ENCODE data around the gene GASK1A.

DNA sequence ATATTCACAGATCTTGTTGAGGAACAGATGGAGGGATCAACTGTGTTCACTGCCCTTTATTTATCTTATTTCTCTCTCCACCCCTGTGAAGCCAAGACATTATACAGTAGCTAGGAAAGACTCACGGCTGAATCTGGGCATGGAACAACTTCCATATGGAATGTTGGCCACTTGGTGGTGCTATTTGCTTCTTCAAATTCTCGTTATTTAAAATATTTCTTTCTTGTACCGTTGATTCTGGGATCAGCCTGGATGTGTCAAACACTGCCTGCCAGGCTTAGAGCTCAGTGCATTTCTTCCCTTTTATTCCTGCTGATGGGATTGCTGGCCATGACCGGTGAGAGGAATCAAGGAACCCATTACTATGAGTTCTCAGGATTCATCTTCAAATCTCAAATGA lies 17.5 kb upstream of the GASK1A start:
- TF ChIP-seq, protein P1, sequence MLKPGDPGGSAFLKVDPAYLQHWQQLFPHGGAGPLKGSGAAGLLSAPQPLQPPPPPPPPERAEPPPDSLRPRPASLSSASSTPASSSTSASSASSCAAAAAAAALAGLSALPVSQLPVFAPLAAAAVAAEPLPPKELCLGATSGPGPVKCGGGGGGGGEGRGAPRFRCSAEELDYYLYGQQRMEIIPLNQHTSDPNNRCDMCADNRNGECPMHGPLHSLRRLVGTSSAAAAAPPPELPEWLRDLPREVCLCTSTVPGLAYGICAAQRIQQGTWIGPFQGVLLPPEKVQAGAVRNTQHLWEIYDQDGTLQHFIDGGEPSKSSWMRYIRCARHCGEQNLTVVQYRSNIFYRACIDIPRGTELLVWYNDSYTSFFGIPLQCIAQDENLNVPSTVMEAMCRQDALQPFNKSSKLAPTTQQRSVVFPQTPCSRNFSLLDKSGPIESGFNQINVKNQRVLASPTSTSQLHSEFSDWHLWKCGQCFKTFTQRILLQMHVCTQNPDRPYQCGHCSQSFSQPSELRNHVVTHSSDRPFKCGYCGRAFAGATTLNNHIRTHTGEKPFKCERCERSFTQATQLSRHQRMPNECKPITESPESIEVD (tag by site-specific recombination; IDR thresholded peaks at IDR 0.05) = no peak
- TF ChIP-seq ZNF121 (tag by site-specific recombination; IDR thresholded peaks at IDR 0.05) (no peak), ZNF24 (tag by site-specific recombination; IDR thresholded peaks at IDR 0.05) (no peak), ZNF558 (tag by site-specific recombination; IDR thresholded peaks at IDR 0.05) (no peak), ZNF302 (tag by site-specific recombination; IDR thresholded peaks at IDR 0.05; ENCODE audit: low read depth) (no peak), ZBTB8A (tag by site-specific recombination; IDR thresholded peaks at IDR 0.05) (no peak)
- TF ChIP-seq, protein P2, sequence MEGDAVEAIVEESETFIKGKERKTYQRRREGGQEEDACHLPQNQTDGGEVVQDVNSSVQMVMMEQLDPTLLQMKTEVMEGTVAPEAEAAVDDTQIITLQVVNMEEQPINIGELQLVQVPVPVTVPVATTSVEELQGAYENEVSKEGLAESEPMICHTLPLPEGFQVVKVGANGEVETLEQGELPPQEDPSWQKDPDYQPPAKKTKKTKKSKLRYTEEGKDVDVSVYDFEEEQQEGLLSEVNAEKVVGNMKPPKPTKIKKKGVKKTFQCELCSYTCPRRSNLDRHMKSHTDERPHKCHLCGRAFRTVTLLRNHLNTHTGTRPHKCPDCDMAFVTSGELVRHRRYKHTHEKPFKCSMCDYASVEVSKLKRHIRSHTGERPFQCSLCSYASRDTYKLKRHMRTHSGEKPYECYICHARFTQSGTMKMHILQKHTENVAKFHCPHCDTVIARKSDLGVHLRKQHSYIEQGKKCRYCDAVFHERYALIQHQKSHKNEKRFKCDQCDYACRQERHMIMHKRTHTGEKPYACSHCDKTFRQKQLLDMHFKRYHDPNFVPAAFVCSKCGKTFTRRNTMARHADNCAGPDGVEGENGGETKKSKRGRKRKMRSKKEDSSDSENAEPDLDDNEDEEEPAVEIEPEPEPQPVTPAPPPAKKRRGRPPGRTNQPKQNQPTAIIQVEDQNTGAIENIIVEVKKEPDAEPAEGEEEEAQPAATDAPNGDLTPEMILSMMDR (tag by site-specific recombination; IDR thresholded peaks at IDR 0.05) = 0 out of 2 replicates have a peak, but pooled peaks have one; percentile 34
- TF ChIP-seq, protein P3, sequence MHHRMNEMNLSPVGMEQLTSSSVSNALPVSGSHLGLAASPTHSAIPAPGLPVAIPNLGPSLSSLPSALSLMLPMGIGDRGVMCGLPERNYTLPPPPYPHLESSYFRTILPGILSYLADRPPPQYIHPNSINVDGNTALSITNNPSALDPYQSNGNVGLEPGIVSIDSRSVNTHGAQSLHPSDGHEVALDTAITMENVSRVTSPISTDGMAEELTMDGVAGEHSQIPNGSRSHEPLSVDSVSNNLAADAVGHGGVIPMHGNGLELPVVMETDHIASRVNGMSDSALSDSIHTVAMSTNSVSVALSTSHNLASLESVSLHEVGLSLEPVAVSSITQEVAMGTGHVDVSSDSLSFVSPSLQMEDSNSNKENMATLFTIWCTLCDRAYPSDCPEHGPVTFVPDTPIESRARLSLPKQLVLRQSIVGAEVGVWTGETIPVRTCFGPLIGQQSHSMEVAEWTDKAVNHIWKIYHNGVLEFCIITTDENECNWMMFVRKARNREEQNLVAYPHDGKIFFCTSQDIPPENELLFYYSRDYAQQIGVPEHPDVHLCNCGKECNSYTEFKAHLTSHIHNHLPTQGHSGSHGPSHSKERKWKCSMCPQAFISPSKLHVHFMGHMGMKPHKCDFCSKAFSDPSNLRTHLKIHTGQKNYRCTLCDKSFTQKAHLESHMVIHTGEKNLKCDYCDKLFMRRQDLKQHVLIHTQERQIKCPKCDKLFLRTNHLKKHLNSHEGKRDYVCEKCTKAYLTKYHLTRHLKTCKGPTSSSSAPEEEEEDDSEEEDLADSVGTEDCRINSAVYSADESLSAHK (tag by site-specific recombination; IDR thresholded peaks at IDR 0.05) = no peak
- TF ChIP-seq, protein P4, sequence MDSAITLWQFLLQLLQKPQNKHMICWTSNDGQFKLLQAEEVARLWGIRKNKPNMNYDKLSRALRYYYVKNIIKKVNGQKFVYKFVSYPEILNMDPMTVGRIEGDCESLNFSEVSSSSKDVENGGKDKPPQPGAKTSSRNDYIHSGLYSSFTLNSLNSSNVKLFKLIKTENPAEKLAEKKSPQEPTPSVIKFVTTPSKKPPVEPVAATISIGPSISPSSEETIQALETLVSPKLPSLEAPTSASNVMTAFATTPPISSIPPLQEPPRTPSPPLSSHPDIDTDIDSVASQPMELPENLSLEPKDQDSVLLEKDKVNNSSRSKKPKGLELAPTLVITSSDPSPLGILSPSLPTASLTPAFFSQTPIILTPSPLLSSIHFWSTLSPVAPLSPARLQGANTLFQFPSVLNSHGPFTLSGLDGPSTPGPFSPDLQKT (IDR thresholded peaks at IDR 0.05; ENCODE audit: borderline replicate concordance, low read depth, low read length) = no peak
